ENCODE data around the gene PDLIM1.

DNA sequence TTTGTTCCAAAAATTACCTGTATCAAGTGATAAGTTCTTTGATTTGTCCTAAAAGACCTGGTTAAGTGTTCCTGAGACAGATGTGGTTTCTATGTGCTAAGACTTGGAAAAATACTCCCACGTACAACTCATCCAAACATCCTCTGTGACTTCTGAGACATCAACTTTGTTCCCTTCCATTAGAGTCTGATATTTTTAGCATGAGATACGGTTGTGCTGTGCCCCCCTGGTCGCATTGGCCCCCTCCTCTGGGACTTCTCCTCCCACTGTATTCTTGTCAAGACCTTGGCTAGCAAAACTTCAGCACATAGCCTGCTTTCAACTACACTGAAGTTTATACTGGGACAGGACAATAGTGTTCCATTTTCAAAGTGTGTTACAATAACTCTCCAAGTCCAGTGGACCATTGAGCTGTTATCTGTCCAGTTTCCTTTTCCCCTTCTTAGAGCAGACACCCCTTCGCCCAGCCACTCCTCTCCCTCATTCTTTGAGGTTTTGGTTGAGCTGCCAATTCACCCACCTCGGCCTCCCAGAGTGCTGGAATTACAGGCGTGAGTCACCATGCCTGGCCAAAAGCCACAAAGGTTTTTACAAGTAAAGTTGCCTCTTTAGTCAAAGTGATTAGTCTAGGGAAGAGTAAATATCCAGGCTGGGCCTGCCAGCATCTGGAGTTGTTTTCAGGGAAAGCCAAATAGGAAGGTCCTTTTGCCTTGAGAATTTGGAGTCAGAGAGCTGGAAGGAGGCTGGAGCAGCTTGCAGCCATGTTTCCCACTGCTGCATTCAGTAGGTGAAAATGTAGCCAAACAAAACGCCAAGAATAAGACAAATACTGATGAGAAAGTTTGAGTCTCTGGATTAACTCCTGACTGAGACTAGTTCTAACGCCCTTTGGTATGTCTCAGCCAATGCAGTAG is 17.8 kb upstream of the PDLIM1 start:
- no peak for TF ChIP-seq EP300 (IDR thresholded peaks at IDR 0.05)
- TF ChIP-seq, protein P1, sequence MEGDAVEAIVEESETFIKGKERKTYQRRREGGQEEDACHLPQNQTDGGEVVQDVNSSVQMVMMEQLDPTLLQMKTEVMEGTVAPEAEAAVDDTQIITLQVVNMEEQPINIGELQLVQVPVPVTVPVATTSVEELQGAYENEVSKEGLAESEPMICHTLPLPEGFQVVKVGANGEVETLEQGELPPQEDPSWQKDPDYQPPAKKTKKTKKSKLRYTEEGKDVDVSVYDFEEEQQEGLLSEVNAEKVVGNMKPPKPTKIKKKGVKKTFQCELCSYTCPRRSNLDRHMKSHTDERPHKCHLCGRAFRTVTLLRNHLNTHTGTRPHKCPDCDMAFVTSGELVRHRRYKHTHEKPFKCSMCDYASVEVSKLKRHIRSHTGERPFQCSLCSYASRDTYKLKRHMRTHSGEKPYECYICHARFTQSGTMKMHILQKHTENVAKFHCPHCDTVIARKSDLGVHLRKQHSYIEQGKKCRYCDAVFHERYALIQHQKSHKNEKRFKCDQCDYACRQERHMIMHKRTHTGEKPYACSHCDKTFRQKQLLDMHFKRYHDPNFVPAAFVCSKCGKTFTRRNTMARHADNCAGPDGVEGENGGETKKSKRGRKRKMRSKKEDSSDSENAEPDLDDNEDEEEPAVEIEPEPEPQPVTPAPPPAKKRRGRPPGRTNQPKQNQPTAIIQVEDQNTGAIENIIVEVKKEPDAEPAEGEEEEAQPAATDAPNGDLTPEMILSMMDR (IDR thresholded peaks at IDR 0.05) = no peak
- no peak for TF ChIP-seq POLR2A (IDR thresholded peaks at IDR 0.05; ENCODE audit: low read depth)

Data from esophagus muscularis mucosa (tissue), 4 donors.